ENCODE measurements around the gene VPS50.

- no peak for TF ChIP-seq CTCF (IDR thresholded peaks at IDR 0.05)
- no peak for TF ChIP-seq EP300 (IDR thresholded peaks at IDR 0.05)
- TF ChIP-seq POLR2A (IDR thresholded peaks at IDR 0.05): no peak
- TF ChIP-seq POLR2AphosphoS5 (IDR thresholded peaks at IDR 0.05): no peak
Observed at GRCh38 chr7:93332172-93332571, 100.0 kb downstream of the VPS50 start.

Data from stomach (tissue), 4 donors.